ENCODE data around the gene UGT1A5. TPM values are rescaled to one million over a fixed set of nuclear protein-coding genes. Genes with fewer than 3 reads are reported as not detected.

Gene UGT1A5
- total RNA-seq, 1 donor, result not detected

GRCh38 chr2:233807966-233808935 is 95.5 kb downstream of the UGT1A5 start:
- Histone ChIP-seq H3K4me1 (ENCODE audit: insufficient read depth, low read length) (no peaks in the 10 kb centered on the region), H3K27ac (ENCODE audit: low read depth, low read length) (no peak overlapping the region), H3K9me3 (ENCODE audit: low read depth, low read length) (no peaks in the 10 kb centered on the region), H3K4me3 (ENCODE audit: insufficient read depth, low read length) (no peak overlapping the region), H3K4me2 (ENCODE audit: insufficient read depth, low read length) (no peak overlapping the region), H4K20me1 (ENCODE audit: insufficient read depth, low read length) (no peaks in the 10 kb centered on the region), H3K27me3 (ENCODE audit: insufficient read depth, low read length) (peaks cover 36% of the 10 kb centered on the region), H3K79me2 (ENCODE audit: insufficient read depth, low read length) (no peaks in the 10 kb centered on the region), H3K36me3 (ENCODE audit: insufficient read depth, low read length) (no peaks in the 10 kb centered on the region), H2AFZ (ENCODE audit: low read length) (no peak overlapping the region)
- TF ChIP-seq CTCF (IDR thresholded peaks at IDR 0.05; ENCODE audit: extremely low read depth, low read depth, low read length), result no peak
- DNase-seq (ENCODE audit: insufficient read length, low spot score, missing footprints), result peak; percentile 35

- H3K27ac ChIP-seq (ENCODE audit: low read depth, low read length), result no peak overlapping the region
- TF ChIP-seq CTCF (IDR thresholded peaks at IDR 0.05; ENCODE audit: extremely low read depth, low read depth, low read length), result no peak
- no peak overlapping the region for H3K4me3 ChIP-seq (ENCODE audit: insufficient read depth, low read length)
- H3K27me3 ChIP-seq (ENCODE audit: insufficient read depth, low read length), result peaks cover 31% of the 10 kb centered on the region
- no peaks in the 10 kb centered on the region for H3K4me1 ChIP-seq (ENCODE audit: insufficient read depth, low read length)
- no peaks in the 10 kb centered on the region for H4K20me1 ChIP-seq (ENCODE audit: insufficient read depth, low read length)
- H3K4me2 ChIP-seq (ENCODE audit: insufficient read depth, low read length), result no peak overlapping the region
- no peak for DNase-seq (ENCODE audit: insufficient read length, low spot score, missing footprints)
- no peaks in the 10 kb centered on the region for H3K79me2 ChIP-seq (ENCODE audit: insufficient read depth, low read length)
- H2AFZ ChIP-seq (ENCODE audit: low read length), result no peak overlapping the region
- no peaks in the 10 kb centered on the region for H3K9me3 ChIP-seq (ENCODE audit: low read depth, low read length)
- no peaks in the 10 kb centered on the region for H3K36me3 ChIP-seq (ENCODE audit: insufficient read depth, low read length)
Observed at GRCh38 chr2:233810385-233810784, 97.7 kb downstream of the UGT1A5 start.

GRCh38 chr2:233811087-233811486 is 98.4 kb downstream of the UGT1A5 start:
- Histone ChIP-seq H3K27me3 (ENCODE audit: insufficient read depth, low read length) (peaks cover 26% of the 10 kb centered on the region), H3K4me2 (ENCODE audit: insufficient read depth, low read length) (no peak overlapping the region), H3K79me2 (ENCODE audit: insufficient read depth, low read length) (no peaks in the 10 kb centered on the region), H3K36me3 (ENCODE audit: insufficient read depth, low read length) (no peaks in the 10 kb centered on the region), H3K27ac (ENCODE audit: low read depth, low read length) (no peak overlapping the region), H3K4me1 (ENCODE audit: insufficient read depth, low read length) (no peaks in the 10 kb centered on the region), H3K9me3 (ENCODE audit: low read depth, low read length) (no peaks in the 10 kb centered on the region), H4K20me1 (ENCODE audit: insufficient read depth, low read length) (no peaks in the 10 kb centered on the region), H2AFZ (ENCODE audit: low read length) (no peak overlapping the region), H3K4me3 (ENCODE audit: insufficient read depth, low read length) (no peak overlapping the region)
- DNase-seq (ENCODE audit: insufficient read length, low spot score, missing footprints), result no peak
- no peak for TF ChIP-seq CTCF (IDR thresholded peaks at IDR 0.05; ENCODE audit: extremely low read depth, low read depth, low read length)

- H3K9me3 ChIP-seq (ENCODE audit: low read depth, low read length), result no peaks in the 10 kb centered on the region
- H3K36me3 ChIP-seq (ENCODE audit: insufficient read depth, low read length), result no peaks in the 10 kb centered on the region
- H3K4me1 ChIP-seq (ENCODE audit: insufficient read depth, low read length), result no peaks in the 10 kb centered on the region
- no peak overlapping the region for H2AFZ ChIP-seq (ENCODE audit: low read length)
- peaks cover 32% of the 10 kb centered on the region for H3K27me3 ChIP-seq (ENCODE audit: insufficient read depth, low read length)
- H3K4me2 ChIP-seq (ENCODE audit: insufficient read depth, low read length), result no peak overlapping the region
- H4K20me1 ChIP-seq (ENCODE audit: insufficient read depth, low read length), result no peaks in the 10 kb centered on the region
- H3K79me2 ChIP-seq (ENCODE audit: insufficient read depth, low read length), result no peaks in the 10 kb centered on the region
- H3K4me3 ChIP-seq (ENCODE audit: insufficient read depth, low read length), result no peak overlapping the region
- H3K27ac ChIP-seq (ENCODE audit: low read depth, low read length), result no peak overlapping the region
- DNase-seq (ENCODE audit: insufficient read length, low spot score, missing footprints), result no peak
- no peak for TF ChIP-seq CTCF (IDR thresholded peaks at IDR 0.05; ENCODE audit: extremely low read depth, low read depth, low read length)
Observed at GRCh38 chr2:233811732-233812131, 99.0 kb downstream of the UGT1A5 start.
